Globus pallidus (tissue), 1 donor: ENCODE results near the gene ELAC2.

Experiments
- DNase-seq: peaks from one replicate; pipeline ENCODE4 v3.0.0-alpha.2; 2015; ENCODE audit warnings: low spot score

Gene ELAC2

DNA sequence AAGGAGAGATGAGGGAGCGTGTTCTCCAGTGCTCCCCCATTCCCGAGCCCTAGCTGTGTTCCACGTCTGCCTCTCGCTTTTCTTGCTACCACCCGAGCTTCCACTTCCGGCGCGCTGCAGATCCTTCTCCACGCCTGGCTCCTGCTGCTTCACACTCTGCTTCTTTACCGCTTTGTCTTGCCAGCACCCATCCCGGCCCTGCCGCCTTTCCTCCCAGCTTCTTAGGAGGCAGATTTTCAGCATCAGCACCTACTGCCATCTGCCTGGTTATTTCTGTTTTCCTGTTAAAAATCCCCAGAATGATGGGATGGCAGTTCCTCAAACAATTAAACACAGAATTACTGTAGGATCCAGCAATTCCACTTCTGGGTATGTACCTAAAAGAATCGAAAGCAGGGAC lies 64.7 kb downstream of the ELAC2 start:
- no peak for DNase-seq

DNA sequence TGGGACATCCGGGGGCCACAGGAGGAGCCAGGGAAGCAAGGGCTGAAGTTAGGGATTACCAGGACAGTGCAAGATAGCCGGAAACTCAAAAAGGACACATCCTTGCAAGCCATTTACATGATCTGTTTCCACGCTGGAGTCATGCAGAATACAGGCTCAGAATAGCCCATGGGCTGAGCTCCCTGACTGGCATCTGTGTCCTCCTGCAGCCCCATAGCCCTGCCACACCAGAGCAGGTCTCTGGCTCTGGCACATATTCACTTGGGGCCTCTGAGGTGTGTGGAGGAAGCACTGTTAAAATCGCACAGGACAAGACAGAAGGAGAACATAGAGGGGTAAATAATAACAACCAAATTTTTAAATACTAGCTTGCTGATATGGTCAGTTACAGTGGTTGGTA lies 65.8 kb downstream of the ELAC2 start:
- no peak for DNase-seq

DNA sequence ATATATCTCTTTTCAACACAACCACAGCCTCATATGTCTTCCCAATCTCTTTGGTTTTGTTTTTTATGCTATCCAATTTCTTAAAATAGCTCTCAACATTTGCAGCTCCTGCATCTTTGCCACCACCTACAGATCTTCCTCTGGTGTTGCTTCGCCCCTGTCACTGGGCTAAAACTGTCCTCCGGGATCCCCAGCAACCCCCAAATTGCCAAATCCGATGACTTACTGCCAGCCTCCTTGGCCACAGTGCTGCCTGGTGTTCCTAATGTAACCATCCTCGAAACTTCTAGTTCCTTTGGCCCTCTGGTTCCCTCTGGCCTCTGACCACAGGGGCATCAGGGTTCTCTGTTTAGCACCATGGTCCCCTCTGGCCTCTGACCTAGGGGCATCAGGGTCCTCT lies 70.8 kb downstream of the ELAC2 start:
- DNase-seq: no peak
